ENCODE data around the gene POU2AF1. TPM values are rescaled to one million over a fixed set of nuclear protein-coding genes. Genes with fewer than 3 reads are reported as not detected.

The POU2AF1 gene
- total and polyA plus RNA-seq, 5 donors from 2014 or later = 1.6 to 4.8 (median 2.2) TPM

DNA sequence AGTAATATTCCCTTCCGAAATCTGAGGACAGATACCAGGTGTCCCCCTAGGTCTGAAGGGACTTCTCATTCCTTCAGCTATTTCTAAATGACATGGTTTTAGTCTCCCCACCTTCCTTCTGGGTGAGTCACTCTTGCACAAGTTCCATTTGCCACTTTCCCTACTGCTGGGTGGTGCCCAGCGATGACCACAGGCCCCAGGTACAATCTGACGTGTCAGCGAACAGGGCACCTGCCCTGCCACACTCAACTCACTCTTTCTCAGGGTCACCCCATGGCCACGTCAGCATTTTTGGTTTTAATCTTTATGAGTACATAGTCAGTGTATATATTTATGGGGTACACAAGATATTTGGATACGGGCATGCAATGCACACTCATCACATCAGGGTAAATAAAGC is 17.2 kb downstream of the POU2AF1 start:
- no peak overlapping the region for H3K4me3 ChIP-seq (ENCODE audit: low read depth, low read length)
- Mint-ChIP-seq H3K27ac (peak overlapping the region in 1 of 3 donors; percentile 31), H3K4me1 (peaks cover 0 to 2% (median 0%) of the 10 kb centered on the region in 4 donors), H3K27me3 (no peaks in the 10 kb centered on the region), H3K4me3 (no peak overlapping the region), H3K36me3 (no peaks in the 10 kb centered on the region), H3K9me3 (peaks cover 0 to 2% (median 0%) of the 10 kb centered on the region in 7 donors)
- DNase-seq = no peak
- no peaks in the 10 kb centered on the region for H3K4me1 ChIP-seq (ENCODE audit: control insufficient read depth, insufficient read depth, low read length, poor library complexity, severe bottlenecking)
- ATAC-seq (ENCODE audit: low read depth in 2 of 2) = no peak
- no peak overlapping the region for H3K27ac ChIP-seq (ENCODE audit: insufficient read depth, low read length, poor library complexity, severe bottlenecking)
- no peaks in the 10 kb centered on the region for H3K36me3 ChIP-seq (ENCODE audit: control insufficient read depth, insufficient read depth, low read length)
- H3K9me3 ChIP-seq (ENCODE audit: control insufficient read depth in 2 of 2, low read length in 2 of 2) = no peaks in the 10 kb centered on the region
- H3K27me3 ChIP-seq (ENCODE audit: control insufficient read depth, insufficient read depth, low read length) = no peaks in the 10 kb centered on the region

DNA sequence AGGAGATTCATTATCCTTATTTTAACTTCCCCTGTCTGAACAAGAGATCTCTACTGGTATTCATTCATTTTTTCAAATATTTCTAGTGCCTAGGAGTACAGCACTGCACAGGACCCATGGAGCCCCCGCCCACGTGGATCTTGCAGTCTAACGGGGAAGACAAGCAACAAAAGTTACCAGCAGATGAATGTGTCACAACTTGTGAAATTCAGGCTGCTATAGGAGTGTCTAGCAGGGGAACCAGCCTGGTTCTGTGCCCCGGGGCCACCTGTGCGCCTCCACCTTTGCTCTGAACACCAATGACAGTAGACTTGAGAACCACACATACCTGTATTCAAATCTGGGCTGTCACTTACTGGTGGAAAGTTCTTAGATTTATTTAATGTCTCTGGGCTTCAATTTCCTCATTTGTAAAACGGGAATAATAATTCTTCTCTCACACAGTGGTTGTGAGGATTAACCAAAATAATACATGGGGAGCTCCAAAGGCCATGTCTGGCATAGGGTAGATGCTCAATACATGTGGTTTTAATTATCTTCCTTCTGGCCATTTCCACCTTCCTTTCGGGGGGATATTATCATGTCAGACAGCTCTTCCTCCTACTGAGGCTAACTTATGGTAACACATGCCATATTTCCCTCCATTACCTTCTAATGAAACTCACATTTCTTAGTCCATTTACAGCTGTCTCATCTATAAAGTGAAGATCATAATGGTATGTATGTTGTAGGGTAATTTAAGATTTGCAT is 17.8 kb downstream of the POU2AF1 start:
- H3K27ac Mint-ChIP-seq = peak overlapping the region in 1 of 3 donors; percentile 11
- no peak for ATAC-seq (ENCODE audit: low read depth in 2 of 2)
- Histone ChIP-seq H3K36me3 (ENCODE audit: control insufficient read depth, insufficient read depth, low read length) (no peaks in the 10 kb centered on the region), H3K27me3 (ENCODE audit: control insufficient read depth, insufficient read depth, low read length) (no peaks in the 10 kb centered on the region), H3K4me3 (ENCODE audit: low read depth, low read length) (no peak overlapping the region), H3K4me1 (ENCODE audit: control insufficient read depth, insufficient read depth, low read length, poor library complexity, severe bottlenecking) (no peaks in the 10 kb centered on the region), H3K27ac (ENCODE audit: insufficient read depth, low read length, poor library complexity, severe bottlenecking) (no peak overlapping the region), H3K9me3 (ENCODE audit: control insufficient read depth in 2 of 2, low read length in 2 of 2) (no peaks in the 10 kb centered on the region)
- no peaks in the 10 kb centered on the region for H3K9me3 Mint-ChIP-seq
- H3K36me3 Mint-ChIP-seq = no peaks in the 10 kb centered on the region
- no peak overlapping the region for H3K4me3 Mint-ChIP-seq
- H3K4me1 Mint-ChIP-seq = peaks cover 0 to 2% (median 0%) of the 10 kb centered on the region in 4 donors
- DNase-seq = no peak
- no peaks in the 10 kb centered on the region for H3K27me3 Mint-ChIP-seq

- Histone ChIP-seq H3K4me1 (ENCODE audit: control insufficient read depth, insufficient read depth, low read length, poor library complexity, severe bottlenecking) (no peaks in the 10 kb centered on the region), H3K4me3 (ENCODE audit: low read depth, low read length) (no peak overlapping the region), H3K27me3 (ENCODE audit: control insufficient read depth, insufficient read depth, low read length) (no peaks in the 10 kb centered on the region), H3K27ac (ENCODE audit: insufficient read depth, low read length, poor library complexity, severe bottlenecking) (no peak overlapping the region), H3K36me3 (ENCODE audit: control insufficient read depth, insufficient read depth, low read length) (no peaks in the 10 kb centered on the region), H3K9me3 (ENCODE audit: control insufficient read depth in 2 of 2, low read length in 2 of 2) (no peaks in the 10 kb centered on the region)
- H3K36me3 Mint-ChIP-seq = no peaks in the 10 kb centered on the region
- ATAC-seq (ENCODE audit: low read depth in 2 of 2) (no peak), DNase-seq (no peak)
- no peaks in the 10 kb centered on the region for H3K9me3 Mint-ChIP-seq
- H3K4me3 Mint-ChIP-seq = no peak overlapping the region
- peaks cover 0 to 2% (median 0%) of the 10 kb centered on the region in 4 donors for H3K4me1 Mint-ChIP-seq
- H3K27me3 Mint-ChIP-seq = no peaks in the 10 kb centered on the region
- no peak overlapping the region for H3K27ac Mint-ChIP-seq
Measured at GRCh38 chr11:111360150-111361043, 18.7 kb downstream of the POU2AF1 start.

- Histone ChIP-seq H3K4me3 (ENCODE audit: low read depth, low read length) (no peak overlapping the region), H3K4me1 (ENCODE audit: control insufficient read depth, insufficient read depth, low read length, poor library complexity, severe bottlenecking) (no peaks in the 10 kb centered on the region), H3K9me3 (ENCODE audit: control insufficient read depth in 2 of 2, low read length in 2 of 2) (no peaks in the 10 kb centered on the region), H3K27ac (ENCODE audit: insufficient read depth, low read length, poor library complexity, severe bottlenecking) (no peak overlapping the region), H3K36me3 (ENCODE audit: control insufficient read depth, insufficient read depth, low read length) (no peaks in the 10 kb centered on the region), H3K27me3 (ENCODE audit: control insufficient read depth, insufficient read depth, low read length) (no peaks in the 10 kb centered on the region)
- peaks cover 0 to 2% (median 0%) of the 10 kb centered on the region in 4 donors for H3K4me1 Mint-ChIP-seq
- no peak overlapping the region for H3K4me3 Mint-ChIP-seq
- H3K27me3 Mint-ChIP-seq = no peaks in the 10 kb centered on the region
- H3K9me3 Mint-ChIP-seq = no peaks in the 10 kb centered on the region
- no peaks in the 10 kb centered on the region for H3K36me3 Mint-ChIP-seq
- DNase-seq (peak in 1 of 3 donors; percentile 35), ATAC-seq (ENCODE audit: low read depth in 2 of 2) (no peak)
- H3K27ac Mint-ChIP-seq = no peak overlapping the region
Measured at GRCh38 chr11:111359223-111360149, 19.6 kb downstream of the POU2AF1 start.

DNA sequence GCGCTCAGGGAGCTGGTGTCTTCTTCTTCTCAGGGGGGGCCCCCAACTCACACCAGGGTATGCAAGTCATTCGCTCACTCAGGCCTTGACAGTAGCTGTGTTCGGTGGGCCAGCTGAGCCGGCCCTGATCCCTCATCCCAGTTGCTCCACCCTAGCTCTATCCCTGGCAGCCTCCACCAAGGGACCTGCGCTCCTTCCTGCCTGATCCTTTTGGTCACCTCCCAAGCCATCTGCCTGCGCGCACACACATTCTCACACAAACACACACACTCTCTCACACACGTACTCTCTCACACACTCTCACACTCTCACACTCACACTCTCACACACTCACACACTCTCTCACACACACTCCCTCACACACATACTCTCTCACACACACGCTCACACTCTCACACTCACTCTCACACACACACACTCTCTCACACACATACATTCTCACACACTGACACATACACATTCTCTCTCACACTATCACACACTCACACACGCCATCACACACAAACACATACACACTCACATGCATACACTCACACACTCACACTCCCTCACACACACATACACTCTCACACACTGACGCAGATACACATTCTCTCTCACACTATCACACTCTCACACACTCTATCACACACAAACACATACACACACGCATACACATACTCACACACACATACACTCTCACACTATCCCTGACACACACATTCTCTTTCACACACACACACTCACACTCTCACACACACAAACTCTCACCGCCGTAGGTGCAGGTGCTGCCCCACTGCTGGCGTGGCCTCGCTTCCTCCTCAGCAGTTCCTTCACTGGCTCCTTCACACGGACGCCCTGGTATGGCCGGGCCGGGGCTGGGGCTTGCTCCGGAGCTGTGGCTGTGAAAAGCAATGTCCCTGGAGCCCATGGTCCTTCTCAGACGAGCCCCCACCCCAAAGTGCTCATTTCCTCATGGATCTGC is 20.8 kb downstream of the POU2AF1 start:
- Mint-ChIP-seq H3K4me3 (no peak overlapping the region), H3K36me3 (no peaks in the 10 kb centered on the region), H3K27ac (no peak overlapping the region), H3K4me1 (peaks cover 0 to 2% (median 0%) of the 10 kb centered on the region in 4 donors), H3K27me3 (no peaks in the 10 kb centered on the region), H3K9me3 (no peaks in the 10 kb centered on the region)
- Histone ChIP-seq H3K4me3 (ENCODE audit: low read depth, low read length) (no peak overlapping the region), H3K27ac (ENCODE audit: insufficient read depth, low read length, poor library complexity, severe bottlenecking) (no peak overlapping the region), H3K27me3 (ENCODE audit: control insufficient read depth, insufficient read depth, low read length) (no peaks in the 10 kb centered on the region), H3K4me1 (ENCODE audit: control insufficient read depth, insufficient read depth, low read length, poor library complexity, severe bottlenecking) (no peaks in the 10 kb centered on the region), H3K9me3 (ENCODE audit: control insufficient read depth in 2 of 2, low read length in 2 of 2) (no peaks in the 10 kb centered on the region), H3K36me3 (ENCODE audit: control insufficient read depth, insufficient read depth, low read length) (no peaks in the 10 kb centered on the region)
- no peak for ATAC-seq (ENCODE audit: low read depth in 2 of 2)
- no peak for DNase-seq

GRCh38 chr11:111357150-111358037 is 21.7 kb downstream of the POU2AF1 start:
- peaks cover 0 to 2% (median 0%) of the 10 kb centered on the region in 4 donors for H3K4me1 Mint-ChIP-seq

More at GRCh38 chr11:111357150-111358037, 21.7 kb downstream of the POU2AF1 start:
- ATAC-seq (ENCODE audit: low read depth in 2 of 2) (no peak), DNase-seq (no peak)
- Mint-ChIP-seq H3K27me3 (no peaks in the 10 kb centered on the region), H3K36me3 (no peaks in the 10 kb centered on the region), H3K27ac (no peak overlapping the region), H3K4me3 (no peak overlapping the region), H3K9me3 (no peaks in the 10 kb centered on the region)
- Histone ChIP-seq H3K27me3 (ENCODE audit: control insufficient read depth, insufficient read depth, low read length) (no peaks in the 10 kb centered on the region), H3K36me3 (ENCODE audit: control insufficient read depth, insufficient read depth, low read length) (no peaks in the 10 kb centered on the region), H3K4me3 (ENCODE audit: low read depth, low read length) (no peak overlapping the region), H3K9me3 (ENCODE audit: control insufficient read depth in 2 of 2, low read length in 2 of 2) (no peaks in the 10 kb centered on the region), H3K4me1 (ENCODE audit: control insufficient read depth, insufficient read depth, low read length, poor library complexity, severe bottlenecking) (no peaks in the 10 kb centered on the region), H3K27ac (ENCODE audit: insufficient read depth, low read length, poor library complexity, severe bottlenecking) (no peak overlapping the region)
